GM12878 (cell line): ENCODE results near the gene NCF4. TPM values are rescaled to one million over a fixed set of nuclear protein-coding genes. Genes with fewer than 3 reads are reported as not detected.
A peak's percentile ranks its signal among the peaks of the same experiment; 100 is the strongest.

ENCODE experiments used
- ATAC-seq: fragments of 200-7000 bp; cut with Tn5 transposase; 3 replicates; pipeline ENCODE4 v1.9.1; 2020; ENCODE audit warnings: mild to moderate bottlenecking, moderate library complexity
- BruUV-seq: library from RNA; stranded (reverse); fragments of 400-500 nt; replicated peaks from 2 replicates; lab custom pipeline; 2021; lab: Mats Ljungman, UMichigan
- CTCF ChIA-PET: fragments of 300-600 bp; sonication (Branson Sonifier 250); formaldehyde crosslinking; extraction: SDS; loops from one replicate; lab custom pipeline; 2021; ENCODE audit warnings: inconsistent platforms; lab: Yijun Ruan, JAX
- POLR2A ChIA-PET: fragments of 350-600 bp; formaldehyde crosslinking; extraction: SDS; loops from one replicate; lab custom pipeline; 2021; ENCODE audit warnings: inconsistent platforms; lab: Charles Lee
- RAD21 ChIA-PET: fragments of 300-600 bp; sonication (Branson Sonifier 250); formaldehyde crosslinking; loops from one replicate; lab custom pipeline; 2023; ENCODE audit warnings: antibody characterized with exemption; ENCODE audit not compliant: unreplicated experiment; lab: Charles Lee
- SMC1A ChIA-PET: fragments of 300-600 bp; sonication (Branson Sonifier 250); formaldehyde crosslinking; loops from one replicate; lab custom pipeline; 2023; ENCODE audit not compliant: unreplicated experiment, uncharacterized antibody; lab: Charles Lee
- DNase-seq: peaks from one replicate; pipeline ENCODE4 v3.0.0-alpha.2; 2011; ENCODE audit warnings: low read depth, low spot score
- FAIRE-seq: peaks from 3 replicates; lab custom pipeline; 2011; peaks lifted over from hg19 to GRCh38; lab: Jason Lieb, UNC
- H2AFZ ChIP-seq: 2 replicates; pipeline ENCODE4 v1.6.0; 2011; ENCODE audit warnings: low read depth, low read length, control low read depth; ENCODE audit not compliant: control insufficient read depth
- H3K27ac ChIP-seq: 2 replicates; pipeline ENCODE4 v1.5.1; 2011; ENCODE audit warnings: control low read depth; ENCODE audit not compliant: control insufficient read depth, insufficient read depth
- H3K27me3 ChIP-seq, 2 experiments: replicated peaks in 1 of 2; 2 replicates each; pipeline versions ENCODE4 v1.6.0 to v1.6.1; 2011; ENCODE audit warnings: low read length in 1 of 2; ENCODE audit not compliant: control insufficient read depth in 2 of 2, insufficient read depth in 2 of 2
- H3K36me3 ChIP-seq, 2 experiments: 2 replicates each; pipeline ENCODE4 v1.5.1; 2011; ENCODE audit warnings: low read length in 1 of 2; ENCODE audit not compliant: control insufficient read depth in 2 of 2, insufficient read depth in 2 of 2
- H3K4me1 ChIP-seq: 2 replicates; pipeline ENCODE4 v1.6.1; 2011; ENCODE audit warnings: mild to moderate bottlenecking, low read length, moderate library complexity, mixed read lengths; ENCODE audit not compliant: control insufficient read depth, insufficient read depth
- H3K4me2 ChIP-seq: 2 replicates; pipeline ENCODE4 v1.6.0; 2011; ENCODE audit warnings: control low read depth; ENCODE audit not compliant: control insufficient read depth, insufficient read depth
- H3K4me3 ChIP-seq: fragments of 200-600 bp; sonication (generic); 2 replicates; pipeline ENCODE4 v1.5.1; 2016
- H3K79me2 ChIP-seq: 2 replicates; pipeline ENCODE4 v1.6.0; 2011; ENCODE audit warnings: low read length; ENCODE audit not compliant: control insufficient read depth, insufficient read depth
- H3K9ac ChIP-seq: 2 replicates; pipeline ENCODE4 v1.8.0; 2011; ENCODE audit warnings: low read length, control low read depth, mixed read lengths; ENCODE audit not compliant: control insufficient read depth, insufficient read depth
- H3K9me3 ChIP-seq: replicated peaks from 3 replicates; pipeline ENCODE4 v1.5.1; 2011; ENCODE audit warnings: mild to moderate bottlenecking, low read length; ENCODE audit not compliant: control insufficient read depth, insufficient read depth
- H4K20me1 ChIP-seq: 2 replicates; pipeline ENCODE4 v1.6.0; 2011; ENCODE audit not compliant: control insufficient read depth, insufficient read depth
- BMI1 ChIP-seq: fragments of 450-650 bp; IDR thresholded peaks from 2 replicates; pipeline ENCODE4 v1.6.1; 2016; ENCODE audit warnings: mild to moderate bottlenecking, moderate library complexity, borderline replicate concordance
- DPF2 ChIP-seq: fragments of 450-650 bp; IDR thresholded peaks from 2 replicates; pipeline ENCODE4 v1.6.1; 2017; ENCODE audit warnings: mild to moderate bottlenecking
- EGR1 ChIP-seq, 2 experiments: IDR thresholded peaks; 1 replicate in 1 of 2; 2 replicates in 1 of 2; pipeline ENCODE4 v1.6.1; 2011 to 2012; ENCODE audit warnings: low read depth in 2 of 2, low read length in 2 of 2, borderline replicate concordance in 1 of 2, mild to moderate bottlenecking in 1 of 2, moderate library complexity in 1 of 2
- FOXK2 ChIP-seq: fragments of 450-650 bp; IDR thresholded peaks from 2 replicates; pipeline ENCODE4 v1.6.1; 2017; ENCODE audit warnings: mild to moderate bottlenecking, moderate library complexity
- IKZF2 ChIP-seq, 2 experiments: fragments of 450-650 bp; IDR thresholded peaks; 2 replicates each; pipeline ENCODE4 v1.6.1; 2017; ENCODE audit warnings: mild to moderate bottlenecking in 2 of 2, moderate library complexity in 2 of 2
- MEF2A ChIP-seq: IDR thresholded peaks from 2 replicates; pipeline ENCODE4 v1.6.1; 2011; ENCODE audit warnings: low read depth, mild to moderate bottlenecking, low read length, moderate library complexity; ENCODE audit not compliant: insufficient read depth
- PBX3 ChIP-seq: IDR thresholded peaks from 2 replicates; pipeline ENCODE4 v1.6.1; 2011; ENCODE audit warnings: mild to moderate bottlenecking, low read depth, low read length, moderate library complexity; ENCODE audit not compliant: insufficient replicate concordance
- PKNOX1 ChIP-seq: fragments of 450-650 bp; IDR thresholded peaks from 2 replicates; pipeline ENCODE4 v1.6.1; 2016; ENCODE audit warnings: mild to moderate bottlenecking
- RBBP5 ChIP-seq: fragments of 200-600 bp; sonication (generic); conservative IDR thresholded peaks from 2 replicates; pipeline ENCODE4 v1.6.1; 2016
- SMC3 ChIP-seq: IDR thresholded peaks from 2 replicates; pipeline ENCODE4 v1.6.1; 2011; ENCODE audit warnings: low read length, improper control_type of control experiment, borderline replicate concordance
- SPI1 ChIP-seq: IDR thresholded peaks from 2 replicates; pipeline ENCODE4 v1.6.1; 2011; ENCODE audit warnings: low read depth, mild to moderate bottlenecking, low read length, moderate library complexity, borderline replicate concordance; ENCODE audit not compliant: insufficient read depth
- ZBTB4 ChIP-seq: fragments of 450-650 bp; formaldehyde crosslinking; IDR thresholded peaks from 2 replicates; pipeline ENCODE4 v1.4.0; 2022; ENCODE audit warnings: mild to moderate bottlenecking, moderate library complexity
- ZNF384 ChIP-seq: IDR thresholded peaks from 2 replicates; pipeline ENCODE4 v1.6.1; 2012; ENCODE audit warnings: low read depth, mild to moderate bottlenecking, low read length, improper control_type of control experiment, borderline replicate concordance
- WGBS: methylation state at CpG from one replicate; pipeline ENCODE4 v1.1.6; 2016; ENCODE audit warnings: low lambda C conversion rate; ENCODE audit not compliant: insufficient replicate concordance, insufficient coverage; ENCODE audit errors: missing lambda C conversion rate; 5-methylcytosine and 5-hydroxymethylcytosine counted together
- in situ Hi-C: fragments of 300-500 bp; cut with MboI; formaldehyde crosslinking; loops from 9 replicates; pipeline ENCODE4 v1.14.3; 2018; ENCODE audit warnings: mixed read lengths
- intact Hi-C: fragments of 100-400 bp; cut with micrococcal nuclease; formaldehyde crosslinking; loops from one replicate; pipeline ENCODE4 v1.14.2; 2022; ENCODE audit not compliant: unreplicated experiment
- polyA plus RNA-seq, 11 experiments: library from polyadenylated mRNA; depleted of rRNA in 4 of 11; unstranded in 6 of 11; stranded (reverse) in 5 of 11; fragments of >200 nt; fragmentation: Nextera tagmentation in 4 of 11; fragmentation: Illumina TruSeq in 1 of 11; extraction: Ambion mirVana in 4 of 11; extraction: Trizol in 1 of 11; gene quantifications; 1 replicate in 1 of 11; 2 replicates in 10 of 11; pipeline versions ENCODE4 v1.2.1 to v1.2.3, GENCODE V29; 2011 to 2016; ENCODE audit warnings: inconsistent platforms in 2 of 11, missing spikeins in 2 of 11, low read depth in 1 of 11
- total RNA-seq, 4 experiments: library from RNA; depleted of rRNA in 3 of 4; stranded (reverse); fragments of >200 nt in 3 of 4; fragmentation: Illumina TruSeq in 1 of 4; extraction: Trizol in 1 of 4; gene quantifications; 2 replicates each; pipeline versions ENCODE4 v1.2.1 to v1.2.3, GENCODE V29; 2013 to 2021

Gene NCF4
- total and polyA plus RNA-seq, 10 of the 15 experiments (the other 5 are each of a cell fraction or from before 2014, with no cell fraction given): 22.9 to 136 (median 72.5) TPM

- TF ChIP-seq ZBTB4: no peak
- TF ChIP-seq, all 136 proteins: peak for 0
Measured at GRCh38 chr22:36899498-36899897, 38.7 kb downstream of the NCF4 start (continued).

GRCh38 chr22:36900225-36900624, 39.4 kb downstream of the NCF4 start:
- no peak overlapping the region; the same call in 1 of the 2 replicates for H3K9ac ChIP-seq
- H4K20me1 ChIP-seq: no peaks in the 10 kb centered on the region
- no TSS peak for BruUV-seq
- intact Hi-C loops (loop anchor here (2.0 kb wide), 1 partner anchor 21 kb away; no protein-coding TSS in a partner anchor), in situ Hi-C loops (no loop called here)
- 50% methylated on average over 2 of the region's 2 CpGs for WGBS
- H3K4me2 ChIP-seq: peak overlapping the region; percentile 72
- no peaks in the 10 kb centered on the region for H3K36me3 ChIP-seq
- H3K4me1 ChIP-seq: peaks cover 33% of the 10 kb centered on the region
- TF ChIP-seq SMC3 (no peak), BMI1 (0 out of 2 replicates have a peak, but pooled peaks have one; percentile 19), SPI1 (peak; percentile 67; the same call in 1 of the 2 replicates), FOXK2 (no peak), DPF2 (0 out of 2 replicates have a peak, but pooled peaks have one; percentile 29), IKZF2 (IDR thresholded peaks at IDR 0.05) (0 out of 4 replicates have a peak, but pooled peaks of 1 of the 2 experiments have one; percentile 14), PBX3 (peak; percentile 4), RBBP5 (no peak), PKNOX1 (peak; percentile 56; the same call in 1 of the 2 replicates), EGR1 (IDR thresholded peaks at IDR 0.05; ENCODE audit: borderline replicate concordance in 1 of 2, low read depth in 2 of 2, low read length in 2 of 2) (no peak), ZNF384 (no peak), MEF2A (no peak)
- H3K27ac ChIP-seq: peak overlapping the region; percentile 80
- H3K9me3 ChIP-seq: peaks cover 6% of the 10 kb centered on the region; the same call in 2 of the 3 replicates
- no peak for FAIRE-seq
- H2AFZ ChIP-seq: no peak overlapping the region
- no peaks in the 10 kb centered on the region for H3K27me3 ChIP-seq
- SMC1A ChIA-PET: interaction anchor here (0.9 to 7.8 kb wide), 12 partner anchors 10 to 41 kb away, joined by 3 to 72 read pairs (median 5); partner anchors contain the start of genes CSF2RB and NCF4
- no peaks in the 10 kb centered on the region for H3K79me2 ChIP-seq
- POLR2A ChIA-PET: interaction anchor here (0.9 to 6.1 kb wide), 7 partner anchors 8 to 45 kb away, joined by 3 to 51 read pairs (median 10); partner anchors contain the start of genes CSF2RB and NCF4
- RAD21 ChIA-PET: interaction anchor here (1.0 to 6.0 kb wide), 7 partner anchors 14 to 78 kb away, joined by 3 to 78 read pairs (median 4); partner anchors contain the start of genes CSF2RB and NCF4
- 0 out of 2 replicates have a peak overlapping the region, but pooled peaks have one; percentile 35 for H3K4me3 ChIP-seq
- no peak for DNase-seq
- ATAC-seq: peak; percentile 21
- CTCF ChIA-PET: interaction anchor here (0.7 to 3.7 kb wide), 9 partner anchors 8 to 143 kb away, joined by 3 to 26 read pairs (median 10); partner anchors contain the start of gene CSF2RB
